Measurements from ENCODE around the gene WFS1.

WFS1 gene

GRCh38 chr4:6282314-6282771, 12.7 kb downstream of the WFS1 start:
- ChIA-PET POLR2A (ENCODE audit: low non-redundant PET) (no interaction called here), CTCF (interaction anchor here (2.3 kb wide), 1 partner anchor 46 kb away, joined by 7 read pairs; no protein-coding TSS in a partner anchor)
- no peak for TF ChIP-seq CTCF (conservative IDR thresholded peaks at IDR 0.05; ENCODE audit: low read depth)
- H3K27ac ChIP-seq = no peak overlapping the region
- no peak for DNase-seq (ENCODE audit: low spot score)

- ChIA-PET POLR2A (ENCODE audit: low non-redundant PET) (no interaction called here), CTCF (no interaction called here)
- no peak for DNase-seq (ENCODE audit: low spot score)
- no peak overlapping the region for H3K27ac ChIP-seq
- TF ChIP-seq CTCF (conservative IDR thresholded peaks at IDR 0.05; ENCODE audit: low read depth) = no peak
Measured at GRCh38 chr4:6283282-6283681, 13.6 kb downstream of the WFS1 start.

GRCh38 chr4:6287017-6287788, 17.6 kb downstream of the WFS1 start:
- ChIA-PET CTCF (no interaction called here), POLR2A (ENCODE audit: low non-redundant PET) (no interaction called here)
- no peak for TF ChIP-seq CTCF (conservative IDR thresholded peaks at IDR 0.05; ENCODE audit: low read depth)
- H3K27ac ChIP-seq = no peak overlapping the region
- no peak for DNase-seq (ENCODE audit: low spot score)

- no peak for DNase-seq (ENCODE audit: low spot score)
- no peak for TF ChIP-seq CTCF (conservative IDR thresholded peaks at IDR 0.05; ENCODE audit: low read depth)
- CTCF ChIA-PET = interaction anchor here (0.6 kb wide), 2 partner anchors 261 to 464 kb away, joined by 4 to 5 read pairs; no protein-coding TSS in a partner anchor
- POLR2A ChIA-PET (ENCODE audit: low non-redundant PET) = no interaction called here
- no peak overlapping the region for H3K27ac ChIP-seq
Measured at GRCh38 chr4:6288342-6288741, 18.7 kb downstream of the WFS1 start.

GRCh38 chr4:6288871-6289270, 19.2 kb downstream of the WFS1 start:
- TF ChIP-seq CTCF (conservative IDR thresholded peaks at IDR 0.05; ENCODE audit: low read depth) = no peak
- no peak overlapping the region for H3K27ac ChIP-seq
- CTCF ChIA-PET = no interaction called here
- no peak for DNase-seq (ENCODE audit: low spot score)
- POLR2A ChIA-PET (ENCODE audit: low non-redundant PET) = no interaction called here

- TF ChIP-seq CTCF (conservative IDR thresholded peaks at IDR 0.05; ENCODE audit: low read depth) = no peak
- no peak overlapping the region for H3K27ac ChIP-seq
- CTCF ChIA-PET = no interaction called here
- POLR2A ChIA-PET (ENCODE audit: low non-redundant PET) = no interaction called here
- DNase-seq (ENCODE audit: low spot score) = no peak
Measured at GRCh38 chr4:6290256-6290655, 20.6 kb downstream of the WFS1 start.
